GM20431 (cell line): ENCODE results near the gene AFAP1L1.

Experiments used
- in situ Hi-C: fragments of 300-500 bp; cut with MseI, MboI; formaldehyde crosslinking; loops from one replicate; pipeline ENCODE4 v1.15.0; 2020; ENCODE audit warnings: low sequenced_read_pairs; ENCODE audit not compliant: unreplicated experiment

The AFAP1L1 gene

GRCh38 chr5:149333711-149334443, 62.2 kb downstream of the AFAP1L1 start:
- in situ Hi-C loops, result no loop called here

- in situ Hi-C loops, result no loop called here
Observed at GRCh38 chr5:149337736-149338135, 66.1 kb downstream of the AFAP1L1 start.

GRCh38 chr5:149338364-149338763, 66.7 kb downstream of the AFAP1L1 start:
- in situ Hi-C loops, result no loop called here

GRCh38 chr5:149340920-149341319, 69.3 kb downstream of the AFAP1L1 start:
- in situ Hi-C loops, result no loop called here

DNA sequence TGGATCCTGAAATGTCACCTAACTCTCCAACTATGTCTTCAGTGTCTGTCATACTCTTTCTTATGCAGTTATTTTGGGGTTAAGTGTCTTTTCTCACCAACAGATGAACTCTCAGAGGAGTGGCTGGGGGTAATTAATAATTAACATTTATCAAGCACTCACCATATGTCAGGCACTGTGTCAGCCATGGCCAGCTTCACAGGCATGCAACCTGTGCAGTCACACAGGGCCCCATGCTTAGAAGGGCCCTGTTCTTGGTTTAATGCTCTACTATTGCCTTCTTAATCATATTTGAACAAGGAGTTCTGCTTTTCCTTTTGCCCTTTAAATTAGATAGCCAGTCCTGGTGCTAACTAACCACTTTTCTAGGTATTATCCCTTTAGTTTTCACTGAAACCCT, 70.2 kb downstream of the AFAP1L1 start:
- in situ Hi-C loops, result no loop called here

DNA sequence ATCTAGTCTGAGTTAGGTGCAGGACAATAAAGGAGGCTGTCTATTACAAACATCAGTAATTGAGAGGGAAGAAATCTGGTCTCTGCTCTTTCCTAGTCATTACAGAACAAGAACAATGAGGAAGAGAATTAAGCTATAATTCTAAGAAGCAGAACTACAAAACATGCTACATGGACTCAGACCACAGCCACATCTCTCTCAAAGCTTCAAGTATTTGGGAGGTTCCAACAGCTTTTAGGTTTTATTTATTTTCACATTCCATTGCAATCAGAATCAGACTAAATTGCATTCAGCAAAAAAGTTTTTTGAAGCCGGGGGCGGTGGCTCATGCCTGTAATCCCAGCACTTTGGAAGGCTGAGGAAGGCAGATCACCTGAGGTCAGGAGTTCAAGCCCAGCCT, 72.5 kb downstream of the AFAP1L1 start:
- in situ Hi-C loops, result no loop called here

DNA sequence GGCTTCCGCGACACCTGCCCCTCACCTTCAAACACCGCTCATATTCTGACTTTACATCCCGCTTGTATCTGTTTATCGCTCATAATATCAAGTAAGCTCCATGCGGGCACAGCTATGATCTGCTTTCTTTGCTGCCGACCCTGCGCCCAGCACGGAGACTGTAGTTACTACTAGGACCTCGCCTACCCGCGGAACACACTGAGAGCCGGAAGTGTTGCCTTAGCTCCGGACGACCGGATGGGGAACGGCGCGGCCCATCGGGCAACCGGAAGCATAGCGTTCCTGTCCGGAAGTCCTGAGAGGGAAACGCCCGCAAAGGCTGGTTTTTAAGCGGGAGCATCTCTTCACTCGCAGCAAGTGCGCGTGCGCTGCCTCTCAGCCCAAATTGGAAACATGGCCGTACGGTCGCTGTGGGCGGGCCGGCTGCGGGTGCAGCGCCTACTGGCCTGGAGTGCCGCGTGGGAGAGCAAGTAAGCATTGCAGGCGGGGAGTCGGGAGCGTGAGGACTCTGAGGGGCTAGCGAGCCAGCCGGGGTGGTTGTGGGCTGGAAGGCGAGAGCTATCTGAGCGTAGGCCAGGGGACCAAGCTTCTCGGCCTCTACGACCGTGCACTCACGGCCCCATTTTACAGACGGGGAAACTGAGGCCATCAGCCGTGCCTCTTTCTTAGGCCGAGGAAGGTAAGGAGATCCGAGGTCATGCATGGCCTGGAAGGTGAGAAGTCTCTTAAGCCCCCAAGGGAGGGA, 73.7 kb downstream of the AFAP1L1 start, which contains the start of gene GRPEL2:
Gene GRPEL2, plus strand, starts transcription at position 353 of the 745 bp plus-strand sequence. Its CDS starts 41 bp downstream, at position 394.
- in situ Hi-C loops, result no loop called here

DNA sequence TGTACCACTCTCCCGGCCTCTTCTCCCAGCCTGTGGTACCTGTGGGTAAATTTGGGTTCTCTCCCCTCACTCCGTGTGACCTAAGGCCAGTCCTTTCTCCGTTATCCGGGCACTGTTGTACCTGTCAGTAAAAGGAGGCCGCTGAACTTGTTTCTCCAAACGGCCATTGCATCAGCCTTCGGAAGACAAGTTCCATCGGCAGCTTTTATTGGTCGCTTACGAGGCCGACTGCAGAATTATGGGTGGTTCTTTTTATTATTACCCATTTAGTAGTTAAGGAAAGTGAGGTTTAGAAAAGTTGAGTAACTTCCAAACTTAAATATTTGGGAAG, 74.2 kb downstream of the AFAP1L1 start:
- in situ Hi-C loops, result no loop called here

DNA sequence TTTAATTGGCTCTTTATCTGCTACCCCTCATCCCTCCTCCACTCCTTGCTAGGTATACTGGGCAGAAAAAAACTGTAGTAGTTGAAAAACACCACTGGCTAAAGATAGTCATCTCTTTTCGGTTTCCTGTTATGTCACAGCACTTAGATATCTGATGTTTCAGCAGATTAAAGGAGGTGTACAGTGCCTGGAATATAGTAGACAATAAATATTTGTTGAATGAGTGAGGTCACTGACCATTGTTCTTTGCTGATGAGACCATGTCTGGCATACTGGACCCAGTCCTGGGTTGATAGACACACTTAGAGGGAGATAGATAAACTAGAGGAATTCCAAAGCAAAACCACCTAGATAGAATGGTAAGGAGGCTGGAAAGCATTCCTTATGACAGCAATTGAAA, 76.9 kb downstream of the AFAP1L1 start:
- in situ Hi-C loops, result no loop called here

DNA sequence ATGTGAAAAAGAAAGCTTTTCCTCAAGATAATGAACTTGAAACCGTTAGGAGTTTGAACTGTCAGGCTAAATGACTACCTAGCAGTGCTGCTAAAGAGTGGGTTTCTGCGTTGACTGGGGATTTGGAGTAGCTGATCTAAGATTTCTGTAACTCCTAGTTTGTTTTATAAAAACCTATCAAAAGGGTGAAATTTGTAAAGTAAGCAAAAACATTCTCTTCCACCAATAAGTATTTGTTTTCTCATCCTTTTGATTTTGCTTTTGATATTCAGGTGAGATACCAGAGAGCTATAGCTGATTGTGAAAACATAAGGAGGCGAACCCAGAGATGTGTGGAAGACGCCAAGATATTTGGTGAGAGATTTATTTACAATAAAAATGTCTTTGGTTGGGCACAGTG, 77.7 kb downstream of the AFAP1L1 start:
- in situ Hi-C loops, result no loop called here

GRCh38 chr5:149352169-149352568, 80.5 kb downstream of the AFAP1L1 start:
- in situ Hi-C loops, result no loop called here

DNA sequence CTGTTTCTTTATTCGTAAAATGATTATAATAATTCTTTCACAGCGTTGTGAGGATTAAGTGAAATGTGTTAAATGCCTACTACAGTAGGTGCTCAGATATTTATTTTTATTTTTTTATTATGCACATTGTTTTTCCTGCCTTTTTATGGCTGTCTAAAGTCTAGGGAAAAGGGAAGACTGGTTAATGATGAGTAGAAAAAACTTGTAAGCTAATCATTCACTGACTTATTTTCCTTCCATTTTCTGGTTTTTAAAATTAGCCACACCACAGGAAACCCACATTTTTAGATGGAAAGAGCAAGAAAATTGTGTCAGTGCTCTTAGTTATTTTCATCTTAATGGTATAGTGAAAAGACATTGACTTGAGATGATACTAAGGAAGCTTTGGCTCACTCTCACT, 82.3 kb downstream of the AFAP1L1 start:
- in situ Hi-C loops, result no loop called here

DNA sequence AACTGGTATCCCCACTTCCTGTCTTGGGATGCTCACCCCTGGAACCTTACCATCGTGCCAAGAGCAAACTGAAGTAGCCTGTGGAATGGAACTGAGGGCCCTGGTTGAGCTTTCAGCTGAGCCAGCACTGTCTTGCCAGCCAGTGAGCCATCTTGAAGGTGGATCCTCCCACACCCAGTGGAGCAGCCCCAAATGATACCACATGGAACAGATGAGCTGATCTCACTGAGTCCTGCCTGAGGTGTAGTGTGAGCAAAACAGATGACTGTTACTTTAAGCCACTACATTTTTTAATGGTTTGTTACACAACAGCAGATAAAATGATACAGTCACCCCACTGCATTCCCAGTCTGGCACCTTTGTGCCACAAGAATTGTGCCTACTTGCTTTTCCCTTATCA, 84.0 kb downstream of the AFAP1L1 start:
- in situ Hi-C loops, result no loop called here

DNA sequence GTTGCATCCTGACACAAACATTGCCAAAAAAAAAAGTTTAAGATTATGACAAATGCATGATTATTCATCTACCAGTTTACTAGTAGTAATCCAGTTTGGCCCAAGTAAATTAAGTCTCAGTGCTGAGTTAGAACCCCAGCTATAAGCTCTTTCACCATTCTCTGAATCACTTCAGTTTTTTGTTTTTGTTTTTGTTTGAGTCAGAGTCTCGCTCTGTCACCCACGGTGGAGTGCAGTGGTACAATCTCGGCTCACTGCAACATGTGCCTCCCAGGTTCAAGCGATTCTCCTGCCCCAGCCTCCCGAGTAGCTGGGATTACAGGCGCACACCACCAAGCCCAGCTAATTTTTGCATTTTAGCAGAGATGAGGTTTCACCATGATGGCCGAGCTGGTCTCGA, 84.7 kb downstream of the AFAP1L1 start:
- in situ Hi-C loops, result no loop called here

DNA sequence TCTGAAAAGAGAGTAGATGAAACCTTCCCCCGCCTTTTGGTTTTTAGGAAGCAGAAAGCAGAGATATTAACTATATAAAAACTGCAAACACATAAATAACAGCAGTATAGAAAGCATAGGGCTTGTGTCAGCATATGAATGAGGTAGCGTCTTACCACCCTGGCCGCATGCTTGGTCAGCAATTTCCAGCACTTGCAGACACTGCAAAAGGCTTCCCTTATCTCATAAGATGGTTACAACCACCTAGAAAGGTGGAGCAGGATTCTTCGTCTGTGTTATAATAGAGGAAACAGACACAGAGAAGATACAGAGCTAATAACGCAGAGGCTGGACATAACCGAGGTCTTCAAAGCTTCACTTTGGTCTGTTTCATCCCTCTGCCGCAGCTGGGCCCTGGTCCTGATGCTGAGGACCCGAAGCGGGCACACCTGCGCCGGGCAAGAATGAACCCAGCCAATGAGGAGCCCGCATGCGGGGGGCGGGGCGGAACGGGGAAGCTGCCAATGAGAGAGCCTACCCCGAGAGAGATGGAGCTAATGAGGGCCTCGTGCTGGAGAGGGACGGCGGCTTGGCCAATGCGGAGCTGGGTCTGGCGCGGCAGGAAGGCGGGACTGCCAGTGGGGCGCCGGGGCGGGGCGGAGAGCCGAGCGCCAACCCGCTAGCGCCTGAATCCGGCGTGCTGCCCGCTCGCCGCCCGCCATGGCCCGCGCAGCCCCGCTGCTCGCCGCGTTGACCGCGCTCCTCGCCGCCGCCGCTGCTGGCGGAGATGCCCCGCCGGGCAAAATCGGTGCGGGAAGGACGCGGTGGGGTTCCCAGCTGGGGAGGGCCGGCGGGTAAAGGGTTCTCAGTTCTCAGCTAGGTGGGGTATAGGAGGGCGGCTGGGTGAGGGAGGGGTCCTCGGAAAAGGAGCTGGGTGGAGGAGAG, 86.0 kb downstream of the AFAP1L1 start, which contains the start of gene PCYOX1L:
Gene PCYOX1L, plus strand, starts transcription at position 677 of the 924 bp plus-strand sequence. Its CDS starts 23 bp downstream, at position 700.
- in situ Hi-C loops, result no loop called here

DNA sequence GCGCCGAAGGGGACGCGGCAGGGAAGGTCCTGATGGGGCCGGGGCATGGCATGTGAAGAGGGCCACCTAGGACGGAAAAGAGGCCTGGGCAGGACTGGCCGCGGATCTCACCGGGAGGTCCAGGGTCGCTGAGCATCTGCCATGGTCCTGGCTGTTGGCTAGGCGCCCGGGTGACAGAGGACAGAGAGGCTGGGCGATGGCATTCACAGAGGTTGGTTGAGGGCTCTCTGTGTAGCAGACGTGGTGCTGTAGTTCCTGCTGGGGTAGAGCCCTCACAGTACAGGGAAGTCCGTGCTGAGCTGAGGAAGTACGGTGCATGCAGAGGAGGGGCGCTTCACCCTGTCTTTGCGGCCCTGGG, 86.6 kb downstream of the AFAP1L1 start:
- in situ Hi-C loops, result no loop called here

GRCh38 chr5:149358868-149359495, 87.3 kb downstream of the AFAP1L1 start:
- in situ Hi-C loops, result no loop called here

GRCh38 chr5:149360272-149360671, 88.6 kb downstream of the AFAP1L1 start:
- in situ Hi-C loops, result no loop called here

DNA sequence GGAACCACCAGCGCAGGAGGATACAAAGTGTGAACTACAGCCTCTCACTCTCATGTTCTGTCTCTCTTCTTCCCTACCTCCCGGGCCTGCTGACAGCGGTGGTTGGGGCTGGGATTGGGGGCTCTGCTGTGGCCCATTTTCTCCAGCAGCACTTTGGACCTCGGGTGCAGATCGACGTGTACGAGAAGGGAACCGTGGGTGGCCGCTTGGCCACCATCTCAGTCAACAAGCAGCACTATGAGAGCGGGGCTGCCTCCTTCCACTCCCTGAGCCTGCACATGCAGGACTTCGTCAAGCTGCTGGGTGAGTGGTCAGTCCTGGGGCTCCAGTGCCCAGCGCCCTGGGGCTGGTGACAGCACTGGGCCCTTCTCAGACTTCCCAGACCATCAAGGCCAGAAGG, 90.9 kb downstream of the AFAP1L1 start:
- in situ Hi-C loops, result no loop called here

DNA sequence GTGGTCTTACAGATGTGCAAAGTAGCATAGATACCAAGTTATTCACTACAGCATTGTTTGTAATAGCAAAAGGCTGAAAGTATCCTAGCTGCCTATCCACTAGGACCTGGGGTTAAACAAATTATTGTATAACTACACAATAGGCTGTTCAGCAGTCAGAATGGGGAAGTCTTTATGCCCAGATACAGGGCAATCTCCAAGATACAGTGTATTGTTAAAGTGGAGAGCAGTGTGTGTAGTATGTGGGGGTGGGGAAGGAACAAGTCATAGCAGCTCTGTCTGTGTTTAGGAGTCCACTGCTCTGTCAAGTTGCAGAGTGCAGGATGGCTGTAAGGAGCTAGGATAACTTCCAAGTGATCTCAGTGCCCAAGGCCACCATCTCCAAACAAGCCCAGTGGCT, 91.7 kb downstream of the AFAP1L1 start:
- in situ Hi-C loops, result no loop called here
